Limb (tissue), 2 donors: ENCODE results near the gene MIF.
"Not testable (repeated sequence)": the region's sequence is repeated elsewhere in the genome, so short reads cannot be mapped to it uniquely, and the experiment has no call there.

Experiments used
- DNase-seq, 2 donors: peaks; one replicate each; pipeline ENCODE4 v3.0.0-alpha.2; 2016; ENCODE audit errors: extremely low spot score in 2 of 2

MIF gene

GRCh38 chr22:23938328-23939016, 44.3 kb downstream of the MIF start:
- DNase-seq = no peak

GRCh38 chr22:23939017-23939357, 44.8 kb downstream of the MIF start:
- DNase-seq = no peak

GRCh38 chr22:23940166-23940565, 46.0 kb downstream of the MIF start:
- DNase-seq = not testable (repeated sequence)
